A673 (cell line): ENCODE measurements around the gene GAK. TPM values are rescaled to one million over a fixed set of nuclear protein-coding genes. Genes with fewer than 3 reads are reported as not detected.

Source experiments
- BruUV-seq: library from RNA; stranded (reverse); fragments of 400-500 nt; replicated peaks from 2 replicates; lab custom pipeline; 2021; lab: Mats Ljungman, UMichigan
- CTCF ChIA-PET: fragments of 300-600 bp; sonication (Branson Sonifier 250); formaldehyde crosslinking; loops from one replicate; lab custom pipeline; 2022; ENCODE audit warnings: antibody characterized with exemption; lab: Charles Lee
- POLR2A ChIA-PET: fragments of 300-600 bp; sonication (Branson Sonifier 250); formaldehyde crosslinking; loops from one replicate; lab custom pipeline; 2022; ENCODE audit warnings: antibody characterized with exemption; ENCODE audit not compliant: low non-redundant PET; lab: Charles Lee
- DNase-seq: peaks from one replicate; pipeline ENCODE4 v3.0.0-alpha.2; 2015; ENCODE audit warnings: low spot score
- H3K27ac ChIP-seq: fragments of 200-600 bp; sonication (generic); 2 replicates; pipeline ENCODE4 v1.5.1; 2016; ENCODE audit warnings: mixed run types, low read depth, mild to moderate bottlenecking, mixed read lengths, antibody characterized with exemption, low read length; ENCODE audit not compliant: poor library complexity, severe bottlenecking
- H3K27me3 ChIP-seq: fragments of 200-600 bp; sonication (generic); replicated peaks from 2 replicates; pipeline ENCODE4 v1.6.1; 2017; ENCODE audit warnings: mixed run types, low read depth, mild to moderate bottlenecking, mixed read lengths, antibody characterized with exemption, low read length; ENCODE audit not compliant: insufficient read depth, poor library complexity
- H3K36me3 ChIP-seq: fragments of 200-600 bp; sonication (generic); 2 replicates; pipeline ENCODE4 v1.6.1; 2016; ENCODE audit warnings: mixed run types, mild to moderate bottlenecking, mixed read lengths, antibody characterized with exemption, low read length; ENCODE audit not compliant: insufficient read depth, poor library complexity, severe bottlenecking
- H3K4me1 ChIP-seq: fragments of 200-600 bp; sonication (generic); 2 replicates; pipeline ENCODE4 v1.6.1; 2017; ENCODE audit warnings: mixed run types, mild to moderate bottlenecking, mixed read lengths, antibody characterized with exemption, low read length; ENCODE audit not compliant: insufficient read depth, poor library complexity, severe bottlenecking
- H3K4me3 ChIP-seq: fragments of 200-600 bp; sonication (generic); 2 replicates; pipeline ENCODE4 v1.5.1; 2016; ENCODE audit warnings: low read depth, mixed run types, mild to moderate bottlenecking, mixed read lengths, low read length; ENCODE audit not compliant: poor library complexity, severe bottlenecking
- H3K9me3 ChIP-seq: fragments of 200-600 bp; sonication (generic); 2 replicates; pipeline ENCODE4 v1.6.1; 2016; ENCODE audit warnings: mixed run types, low read depth, mild to moderate bottlenecking, mixed read lengths, antibody characterized with exemption, low read length; ENCODE audit not compliant: poor library complexity, severe bottlenecking
- CTCF ChIP-seq: fragments of 300-800, 200-600 bp; sonication (generic); conservative IDR thresholded peaks from 2 replicates; pipeline ENCODE4 v1.5.1; 2017; ENCODE audit warnings: low read depth, mild to moderate bottlenecking, antibody characterized with exemption, low read length, moderate library complexity, mixed read lengths
- EZH2 ChIP-seq: fragments of 200-600 bp; sonication (generic); IDR thresholded peaks from 2 replicates; pipeline ENCODE4 v1.6.1; 2017; ENCODE audit warnings: borderline replicate concordance, low read depth, mild to moderate bottlenecking, mixed read lengths, antibody characterized with exemption, low read length; ENCODE audit not compliant: poor library complexity, severe bottlenecking
- intact Hi-C: fragments of 100-400 bp; cut with micrococcal nuclease; formaldehyde crosslinking; loops from one replicate; pipeline ENCODE4 v1.10.0; 2022; ENCODE audit not compliant: unreplicated experiment
- total RNA-seq: library from RNA; stranded (reverse); gene quantifications from 2 replicates; pipeline ENCODE4 v1.2.3, GENCODE V29; 2021

GAK gene
- total RNA-seq, 1 experiment from 2014 or later, result 96.2 TPM

GRCh38 chr4:948936-949300, 16.8 kb upstream of the GAK start:
- intact Hi-C loops, result no loop called here
- no peak for DNase-seq
- H3K4me3 ChIP-seq, result no peak overlapping the region
- BruUV-seq, result no TSS peak
- no peaks in the 10 kb centered on the region for H3K4me1 ChIP-seq
- peaks cover 2% of the 10 kb centered on the region for H3K27me3 ChIP-seq
- H3K9me3 ChIP-seq, result no peaks in the 10 kb centered on the region
- CTCF ChIA-PET, result no interaction called here
- TF ChIP-seq CTCF, result no peak
- no peak for TF ChIP-seq EZH2
- H3K36me3 ChIP-seq, result no peaks in the 10 kb centered on the region
- POLR2A ChIA-PET, result no interaction called here
- H3K27ac ChIP-seq, result no peak overlapping the region

GRCh38 chr4:948101-948935, 16.2 kb upstream of the GAK start:
- H3K4me3 ChIP-seq, result no peak overlapping the region
- no peaks in the 10 kb centered on the region for H3K36me3 ChIP-seq
- no peak overlapping the region for H3K27ac ChIP-seq
- CTCF ChIA-PET, result no interaction called here
- H3K9me3 ChIP-seq, result no peaks in the 10 kb centered on the region
- DNase-seq, result no peak
- peaks cover 2% of the 10 kb centered on the region for H3K27me3 ChIP-seq
- BruUV-seq, result no TSS peak
- POLR2A ChIA-PET, result no interaction called here
- no peaks in the 10 kb centered on the region for H3K4me1 ChIP-seq
- intact Hi-C loops, result no loop called here
- no peak for TF ChIP-seq CTCF
- no peak for TF ChIP-seq EZH2

GRCh38 chr4:947491-947971, 15.4 kb upstream of the GAK start:
- Histone ChIP-seq H3K9me3 (no peaks in the 10 kb centered on the region), H3K36me3 (no peaks in the 10 kb centered on the region), H3K4me3 (no peak overlapping the region), H3K27me3 (peaks cover 2% of the 10 kb centered on the region), H3K4me1 (no peaks in the 10 kb centered on the region), H3K27ac (no peak overlapping the region)
- POLR2A ChIA-PET, result no interaction called here
- BruUV-seq, result no TSS peak
- DNase-seq, result no peak
- TF ChIP-seq EZH2 (no peak), CTCF (no peak)
- intact Hi-C loops, result no loop called here
- CTCF ChIA-PET, result no interaction called here
